G401 (cell line): ENCODE data around the gene ASH1L. TPM values are rescaled to one million over a fixed set of nuclear protein-coding genes. Genes with fewer than 3 reads are reported as not detected.
"Not testable (repeated sequence)": the region's sequence is repeated elsewhere in the genome, so short reads cannot be mapped to it uniquely, and the experiment has no call there.

Source experiments
- DNase-seq: peaks from one replicate; pipeline ENCODE4 v3.0.0-alpha.2; 2015; ENCODE audit warnings: low spot score
- in situ Hi-C: cut with HindIII; loops from 2 replicates; pipeline ENCODE4 v1.10.0; 2016; ENCODE audit warnings: low sequenced_read_pairs, mixed read lengths
- total RNA-seq: library from RNA; depleted of rRNA; stranded (reverse); fragments of >200 nt; shearing (Covaris generic); gene quantifications from 2 replicates; pipeline ENCODE4 v1.2.3, GENCODE V29; 2014

ASH1L gene
- total RNA-seq, 1 experiment from 2014 or later: 15.6 TPM

DNA sequence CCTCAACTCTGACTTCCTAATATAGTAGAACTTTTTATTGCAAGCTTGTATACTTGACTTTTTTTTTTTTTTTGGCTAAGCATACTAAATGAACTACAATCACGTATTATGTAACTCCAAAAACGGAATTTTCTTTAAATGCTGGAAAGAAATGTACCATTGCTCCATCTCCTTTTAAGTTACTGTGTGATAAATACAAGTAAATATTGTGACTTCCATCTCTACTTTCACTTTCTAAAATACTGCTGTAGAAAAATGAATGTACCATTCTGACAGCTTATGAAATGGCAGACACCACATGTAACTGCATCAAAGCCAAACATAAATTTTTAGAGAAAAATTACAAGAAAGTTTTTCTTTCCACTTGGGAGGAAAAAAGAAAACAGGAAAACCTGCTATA lies 54.7 kb downstream of the ASH1L start:
- DNase-seq: no peak
- in situ Hi-C loops: no loop called here

- DNase-seq, in situ Hi-C loops: not testable (repeated sequence)
These were observed 56.6 kb downstream of the ASH1L start for GRCh38 chr1:155505963-155506362.

DNA sequence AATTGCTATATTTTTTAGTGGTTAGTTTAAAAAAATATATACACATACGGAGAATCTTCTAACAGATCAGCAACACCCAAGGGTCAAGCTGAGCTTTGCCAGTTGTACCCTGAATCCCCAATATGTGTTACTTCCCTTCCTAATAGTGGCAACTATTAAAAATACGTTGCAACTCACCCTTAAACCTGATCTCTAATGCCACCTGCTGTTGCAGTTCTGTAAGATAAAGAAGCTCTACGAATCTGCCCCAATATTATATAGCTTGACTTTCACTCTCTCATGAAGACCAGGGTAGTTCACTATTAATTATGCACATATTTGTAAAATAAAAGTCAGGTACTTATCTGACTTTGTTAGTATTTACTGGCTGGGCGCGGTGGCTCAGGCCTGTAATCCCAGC lies 58.4 kb downstream of the ASH1L start:
- in situ Hi-C loops: no loop called here

GRCh38 chr1:155499953-155500639 lies 62.5 kb downstream of the ASH1L start:
- in situ Hi-C loops: no loop called here
- peak; percentile 76 for DNase-seq

More for the DNA sequence above, 58.4 kb downstream of the ASH1L start:
- peak; percentile 51 for DNase-seq

GRCh38 chr1:155499263-155499662 lies 63.3 kb downstream of the ASH1L start:
- no peak for DNase-seq
- in situ Hi-C loops: no loop called here

DNA sequence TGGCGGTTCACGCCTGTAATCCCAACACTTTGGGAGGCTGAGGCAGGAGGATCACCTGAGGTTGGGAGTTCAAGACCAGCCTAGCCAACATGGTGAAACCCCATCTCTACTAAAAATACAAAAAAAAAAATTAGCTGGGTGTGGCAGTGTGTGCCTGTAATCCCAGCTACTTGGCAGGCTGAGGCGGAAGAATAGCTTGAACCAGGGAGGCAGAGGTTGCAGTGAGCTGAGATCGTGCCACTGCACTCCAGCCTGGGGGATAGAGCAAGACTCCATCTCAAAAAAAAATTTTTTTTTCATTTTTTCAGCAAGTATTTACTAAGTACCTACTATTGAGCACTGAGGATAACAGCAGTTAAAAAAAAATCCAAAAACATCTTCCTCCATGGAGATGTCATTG lies 69.0 kb downstream of the ASH1L start:
- in situ Hi-C loops, DNase-seq: not testable (repeated sequence)

- DNase-seq, in situ Hi-C loops: not testable (repeated sequence)
These were observed 74.2 kb downstream of the ASH1L start for GRCh38 chr1:155488419-155488818.

DNA sequence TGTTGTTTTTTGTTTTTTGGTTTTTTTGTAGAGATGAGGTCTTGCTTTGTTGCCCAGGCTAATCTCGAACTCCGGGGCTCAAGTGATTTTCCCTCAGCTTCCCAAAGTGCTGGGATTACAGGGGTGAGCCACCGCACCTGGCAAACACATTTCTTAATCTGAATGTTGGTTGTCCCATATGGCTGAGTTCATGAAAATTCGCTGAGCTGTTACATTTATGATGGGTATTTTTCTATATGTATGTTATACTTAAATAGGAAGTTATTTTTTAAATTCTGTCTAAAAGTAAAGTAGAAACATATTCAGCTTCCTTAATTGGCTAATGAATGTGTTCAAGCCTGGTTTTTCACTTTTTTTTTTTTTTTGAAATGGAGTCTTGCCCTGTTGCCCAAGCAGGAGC lies 75.1 kb downstream of the ASH1L start:
- no peak for DNase-seq
- in situ Hi-C loops: no loop called here

DNA sequence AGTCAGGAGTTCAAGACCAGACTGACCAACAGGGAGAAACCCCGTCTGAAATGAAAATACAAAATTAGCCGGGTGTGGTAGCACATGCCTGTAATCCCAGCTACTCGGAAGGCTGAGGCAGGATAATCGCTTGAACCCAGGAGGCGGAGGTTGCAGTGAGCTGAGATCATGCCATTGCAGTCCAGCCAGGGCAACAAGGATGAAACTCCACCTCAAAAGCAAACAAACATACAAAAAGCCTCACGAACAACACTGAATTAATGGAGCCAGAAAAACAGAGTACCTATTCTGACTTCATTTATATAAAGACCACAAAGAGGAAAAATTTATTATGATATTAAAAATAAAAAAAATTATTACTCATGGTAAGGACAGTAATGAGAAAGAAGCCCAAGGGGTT lies 75.7 kb downstream of the ASH1L start:
- DNase-seq, in situ Hi-C loops: not testable (repeated sequence)

DNA sequence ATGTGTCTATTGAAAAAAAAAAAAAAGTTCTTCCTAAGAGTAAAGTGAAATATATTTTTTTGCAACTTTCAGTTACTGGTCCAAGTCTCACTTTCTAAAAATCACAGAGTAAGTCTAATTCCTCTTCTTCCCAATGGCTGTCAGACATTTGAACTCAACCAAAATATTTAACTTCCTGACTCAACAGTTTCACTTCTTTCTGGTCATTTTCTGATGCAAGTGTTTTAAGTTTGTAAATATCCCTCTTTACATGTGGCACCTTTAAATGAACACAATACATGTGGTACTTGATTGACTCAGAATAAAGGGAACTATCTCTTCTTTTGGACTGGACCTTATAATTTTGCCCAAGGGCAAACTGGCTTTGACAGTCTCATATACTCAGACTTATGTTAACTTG lies 76.7 kb downstream of the ASH1L start:
- in situ Hi-C loops: no loop called here
- no peak for DNase-seq

DNA sequence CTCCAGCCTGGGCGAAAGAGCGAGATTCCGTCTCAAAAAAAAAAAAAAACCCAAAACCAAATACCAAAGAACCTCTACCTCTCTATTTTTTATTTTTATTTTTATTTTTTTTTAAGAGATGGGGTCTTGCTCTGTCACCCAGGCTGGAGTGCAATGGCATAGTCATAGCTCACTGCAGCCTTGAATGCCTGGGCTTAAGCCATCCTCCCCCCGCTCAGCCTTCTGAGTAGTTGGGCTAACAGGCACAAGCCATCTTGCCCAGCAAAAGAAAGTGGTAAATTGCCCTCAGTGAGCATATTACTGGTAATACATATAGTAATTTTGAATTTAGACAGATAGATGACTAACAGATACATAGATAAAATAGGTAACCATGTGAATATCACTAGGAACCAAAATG lies 77.4 kb downstream of the ASH1L start:
- in situ Hi-C loops: no loop called here
- DNase-seq: no peak

DNA sequence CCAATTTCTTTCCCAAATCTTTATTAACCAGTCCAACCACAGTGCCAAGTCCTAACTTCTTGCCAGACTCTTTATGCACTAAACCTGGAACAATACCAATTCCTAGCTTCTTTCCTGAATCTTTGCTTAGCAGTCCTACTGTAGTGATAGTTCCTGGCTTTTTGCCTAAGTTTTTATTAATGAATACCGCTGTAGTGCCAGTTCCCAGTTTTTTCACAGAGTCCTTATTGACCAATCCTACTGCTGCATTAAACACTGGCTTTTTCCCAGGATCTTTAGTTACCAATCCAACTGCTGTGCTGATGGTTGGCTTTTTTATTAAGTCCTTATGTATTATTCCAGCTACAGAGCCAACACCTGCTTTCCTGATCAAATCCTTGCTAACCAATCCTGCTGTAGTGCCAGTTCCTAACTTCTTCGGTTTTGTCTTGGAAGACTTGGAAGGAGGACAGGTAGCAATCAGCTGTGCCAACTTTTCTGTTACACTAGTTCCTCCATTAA lies 80.8 kb downstream of the ASH1L start:
- in situ Hi-C loops: no loop called here
- DNase-seq: no peak

DNA sequence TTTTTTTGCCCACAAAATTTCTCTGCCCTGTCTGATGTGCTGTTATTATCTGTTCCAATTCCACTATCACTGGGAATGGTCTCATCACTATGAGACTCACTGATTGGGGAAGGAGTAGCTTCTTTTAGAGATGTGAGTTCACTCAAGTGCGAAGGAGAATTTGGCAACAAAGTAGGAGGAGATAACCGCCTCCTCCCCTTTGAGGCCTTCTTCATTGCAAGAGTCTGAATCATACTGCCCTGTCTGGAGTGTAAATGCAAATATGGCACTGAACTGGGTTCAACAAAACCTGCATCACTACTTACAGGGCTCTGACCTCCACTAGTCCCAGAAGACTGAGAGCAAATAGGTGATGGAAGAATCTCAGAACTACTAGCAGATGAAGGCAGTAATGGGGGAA lies 83.4 kb downstream of the ASH1L start:
- DNase-seq: no peak
- in situ Hi-C loops: no loop called here

- in situ Hi-C loops: no loop called here
- DNase-seq: no peak
These were observed 84.2 kb downstream of the ASH1L start for GRCh38 chr1:155478270-155478852.

- DNase-seq: no peak
- in situ Hi-C loops: no loop called here
These were observed 88.5 kb downstream of the ASH1L start for GRCh38 chr1:155474146-155474545.

DNA sequence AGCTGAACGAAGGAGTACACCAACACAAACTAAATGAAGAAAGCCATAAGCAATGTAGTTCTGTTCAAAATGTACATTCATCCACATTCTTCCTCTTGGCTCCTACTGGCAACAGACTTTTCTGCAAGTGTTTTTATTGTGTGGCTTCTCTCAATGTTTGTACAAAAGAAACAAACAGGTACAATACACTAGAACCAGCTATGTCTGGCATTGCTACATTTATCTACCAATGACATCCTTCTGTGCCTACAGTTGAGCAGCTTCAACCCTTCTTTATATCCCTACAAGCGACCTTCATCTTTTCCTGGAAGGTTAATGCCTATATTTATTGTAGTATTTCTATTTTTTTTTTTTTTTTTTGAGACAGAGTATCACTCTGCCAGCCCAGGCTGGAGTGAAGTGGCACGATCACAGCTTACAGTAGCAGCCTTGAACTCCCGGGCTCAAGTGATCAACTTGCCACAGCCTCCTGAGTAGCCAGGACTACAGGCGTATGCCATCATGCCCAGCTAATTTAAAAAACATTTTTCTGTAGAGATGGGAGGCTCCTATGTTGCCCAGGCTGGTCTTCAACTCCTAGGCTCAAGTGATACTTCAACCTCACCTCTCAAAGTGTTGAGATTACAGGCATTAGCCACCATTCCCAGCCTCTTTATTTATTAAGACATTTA lies 89.3 kb downstream of the ASH1L start:
- DNase-seq: no peak
- in situ Hi-C loops: no loop called here

DNA sequence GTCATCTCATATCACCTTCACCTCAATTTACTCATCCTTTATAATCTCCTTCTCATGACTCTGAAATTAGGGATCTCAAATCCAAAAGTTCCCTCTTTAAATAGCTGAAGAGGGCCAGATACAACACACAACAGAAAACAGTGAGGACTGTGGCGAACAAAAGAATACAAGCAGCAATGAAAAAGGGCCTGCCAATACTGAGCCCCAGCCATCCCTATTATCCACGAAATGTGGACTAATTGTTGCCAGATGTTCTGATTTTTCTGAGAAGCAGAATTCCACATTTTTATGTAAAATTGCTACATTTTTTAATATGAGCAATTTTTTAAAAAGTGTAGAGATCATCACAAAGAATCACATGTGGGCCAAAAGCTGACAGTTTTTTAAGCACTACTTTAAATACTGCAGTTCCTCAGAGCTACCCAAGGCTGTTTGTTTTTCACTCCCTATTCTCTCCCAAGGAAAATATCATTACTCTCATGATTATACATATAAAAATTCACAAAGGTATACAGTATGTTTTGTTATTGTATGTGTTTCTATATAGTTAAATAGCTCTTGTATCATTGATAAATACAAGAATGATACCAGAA lies 90.0 kb downstream of the ASH1L start:
- no peak for DNase-seq
- in situ Hi-C loops: no loop called here

- DNase-seq: no peak
- in situ Hi-C loops: no loop called here
These were observed 90.7 kb downstream of the ASH1L start for GRCh38 chr1:155471891-155472290.

- in situ Hi-C loops: no loop called here
- no peak for DNase-seq
These were observed 91.6 kb downstream of the ASH1L start for GRCh38 chr1:155471026-155471425.

DNA sequence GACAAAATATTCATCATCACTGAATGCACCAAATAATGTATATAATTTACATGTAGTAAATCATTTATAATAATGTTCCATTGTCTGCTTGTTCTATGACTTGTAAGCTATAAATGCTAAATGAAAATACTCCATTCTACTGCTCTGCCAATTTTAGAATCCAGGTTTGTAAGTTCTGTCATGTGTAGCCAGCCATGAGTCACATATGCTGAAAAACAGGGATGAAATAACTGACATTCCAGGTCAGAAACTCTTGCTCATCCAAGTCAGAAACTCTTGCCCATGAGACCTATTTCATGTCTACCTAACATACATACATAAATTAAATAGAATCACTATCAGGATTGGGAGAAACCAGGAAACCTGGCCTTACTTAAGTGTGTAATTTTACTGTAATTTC lies 95.6 kb downstream of the ASH1L start:
- in situ Hi-C loops: no loop called here
- no peak for DNase-seq
